Liver (tissue), 9 donors: Measurements from ENCODE around the gene CDHR2. TPM values are rescaled to one million over a fixed set of nuclear protein-coding genes. Genes with fewer than 3 reads are reported as not detected.
"Not testable (repeated sequence)": the region's sequence is repeated elsewhere in the genome, so short reads cannot be mapped to it uniquely, and the experiment has no call there.

ENCODE experiments used
- DNase-seq: peaks from one replicate; pipeline ENCODE4 v3.0.0-alpha.2; 2017; ENCODE audit warnings: low spot score
- H3K27ac ChIP-seq, 2 donors: one replicate each; pipeline ENCODE4 v1.7.0; 2013; ENCODE audit warnings: inconsistent platforms in 2 of 2, low read length in 2 of 2, control low read depth in 1 of 2, low read depth in 1 of 2, mild to moderate bottlenecking in 1 of 2
- H3K27me3 ChIP-seq, 4 donors: one replicate each; pipeline versions ENCODE4 v1.6.1 to v1.7.0; 2013; ENCODE audit warnings: low read length in 3 of 4, inconsistent platforms in 1 of 4, mild to moderate bottlenecking in 1 of 4, moderate library complexity in 1 of 4; ENCODE audit not compliant: control insufficient read depth in 4 of 4, insufficient read depth in 4 of 4
- H3K36me3 ChIP-seq, 4 donors: one replicate each; pipeline versions ENCODE4 v1.6.1 to v1.7.0; 2013; ENCODE audit warnings: low read length in 3 of 4, mild to moderate bottlenecking in 3 of 4, low read depth in 1 of 4, moderate library complexity in 1 of 4; ENCODE audit not compliant: control insufficient read depth in 4 of 4, insufficient read depth in 3 of 4
- H3K4me1 ChIP-seq, 4 donors: one replicate each; pipeline versions ENCODE4 v1.6.1 to v1.7.0; 2013; ENCODE audit warnings: low read length in 3 of 4, mild to moderate bottlenecking in 3 of 4, moderate library complexity in 1 of 4; ENCODE audit not compliant: control insufficient read depth in 4 of 4, insufficient read depth in 4 of 4
- H3K4me3 ChIP-seq, 3 donors: one replicate each; pipeline versions ENCODE4 v1.6.1 to v1.7.0; 2013; ENCODE audit warnings: low read length in 3 of 3, control low read depth in 1 of 3, low read depth in 1 of 3, mild to moderate bottlenecking in 1 of 3
- H3K9ac ChIP-seq, 2 donors: one replicate each; pipeline ENCODE4 v1.7.0; 2013; ENCODE audit warnings: low read length in 2 of 2, mild to moderate bottlenecking in 2 of 2, moderate library complexity in 2 of 2, control low read depth in 1 of 2, low read depth in 1 of 2
- H3K9me3 ChIP-seq, 4 donors: one replicate each; pipeline versions ENCODE4 v1.6.1 to v1.7.0; 2013; ENCODE audit warnings: low read length in 3 of 4; ENCODE audit not compliant: control insufficient read depth in 4 of 4
- GABPA ChIP-seq, 2 donors: IDR thresholded peaks in 1 of 2; conservative IDR thresholded peaks in 1 of 2; 2 replicates each; pipeline ENCODE4 v1.6.1; 2016; ENCODE audit warnings: antibody characterized with exemption in 2 of 2, mild to moderate bottlenecking in 1 of 2, moderate library complexity in 1 of 2
- HNF4A ChIP-seq, 2 donors: conservative IDR thresholded peaks; 2 replicates each; pipeline ENCODE4 v1.6.1; 2016; ENCODE audit warnings: antibody characterized with exemption in 2 of 2, mild to moderate bottlenecking in 2 of 2
- JUND ChIP-seq, 2 donors: IDR thresholded peaks; 2 replicates each; pipeline ENCODE4 v1.6.1; 2016; ENCODE audit warnings: antibody characterized with exemption in 2 of 2
- REST ChIP-seq: IDR thresholded peaks from 2 replicates; pipeline ENCODE4 v1.6.1; 2016; ENCODE audit warnings: antibody characterized with exemption, mild to moderate bottlenecking
- RXRA ChIP-seq, 2 donors: IDR thresholded peaks; 2 replicates each; pipeline ENCODE4 v1.6.1; 2017 to 2018; ENCODE audit warnings: antibody characterized with exemption in 2 of 2, mild to moderate bottlenecking in 1 of 2
- WGBS: extraction: QIAGEN DNeasy Blood & Tissue Kit; methylation state at CpG from one replicate; pipeline ENCODE4 v1.1.7; 2013; 5-methylcytosine and 5-hydroxymethylcytosine counted together
- polyA plus RNA-seq, 2 donors: library from polyadenylated mRNA; stranded (reverse) in 1 of 2; unstranded in 1 of 2; fragments of 200-250 nt in 1 of 2; fragments of >200 nt in 1 of 2; fragmentation: Nextera tagmentation in 1 of 2; extraction: Ambion mirVana in 1 of 2; gene quantifications; one replicate each; pipeline versions ENCODE4 v1.2.1 to v1.2.3, GENCODE V29; 2013 to 2015
- total RNA-seq, 2 donors: library from RNA; depleted of rRNA; stranded (reverse); fragments of >200 nt; gene quantifications; one replicate each; pipeline ENCODE4 v1.2.3, GENCODE V29; 2014
- donor health status: healthy.
- donor health status: healthy.
- donor health status: healthy.
- donor health status: healthy.
- donor health status: healthy.

The CDHR2 gene
- total and polyA plus RNA-seq, 4 donors = 8.8 to 23.8 (median 16.6) TPM

- no peak for TF ChIP-seq REST
Observed at GRCh38 chr5:176547802-176548201, 1.3 kb upstream of the CDHR2 start (continued).

DNA sequence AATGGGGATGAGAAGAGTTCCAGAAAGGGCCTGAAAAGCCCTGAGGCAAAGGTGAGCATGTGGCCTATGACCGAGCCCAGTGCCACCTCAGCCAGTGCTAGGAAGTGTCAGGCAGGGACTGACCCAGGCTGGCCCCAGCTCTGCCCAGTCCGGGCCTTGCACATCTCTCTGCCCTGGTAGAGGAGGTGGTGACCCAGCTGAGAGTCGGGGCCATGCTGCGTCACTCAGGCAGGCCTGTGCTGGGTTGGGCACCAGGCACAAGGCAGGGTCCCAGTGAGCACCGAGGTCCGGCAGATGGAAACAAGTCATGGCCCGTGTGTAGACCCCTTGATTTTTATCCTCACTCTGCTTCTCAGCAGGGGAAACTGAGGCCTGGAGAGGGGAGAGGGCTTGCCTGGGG, 729 bp downstream of the CDHR2 start:
- DNase-seq = no peak
- Histone ChIP-seq H3K4me3 (peak overlapping the region in 2 of 3 donors; percentile 5 to 33), H3K27me3 (no peaks in the 10 kb centered on the region), H3K9ac (no peak overlapping the region), H3K4me1 (peaks cover 0 to 18% (median 11%) of the 10 kb centered on the region in 4 donors), H3K9me3 (no peaks in the 10 kb centered on the region), H3K27ac (peak overlapping the region; percentile 29 to 47), H3K36me3 (no peaks in the 10 kb centered on the region)
- WGBS = 80% methylated on average over 7 of the region's 7 CpGs
- TF ChIP-seq HNF4A (conservative IDR thresholded peaks at IDR 0.05) (peak in 1 of 2 donors; percentile 16), RXRA (IDR thresholded peaks at IDR 0.05) (no peak)

- TF ChIP-seq JUND (IDR thresholded peaks at IDR 0.05) = no peak
- no peak for TF ChIP-seq REST
- no peak for TF ChIP-seq GABPA (IDR thresholded peaks at IDR 0.05 in 1 of 2, conservative IDR thresholded peaks at IDR 0.05 in 1 of 2)
- TF ChIP-seq HNF4A (conservative IDR thresholded peaks at IDR 0.05) = no peak
- DNase-seq = no peak
- Histone ChIP-seq H3K9me3 (no peaks in the 10 kb centered on the region), H3K4me1 (peaks cover 0 to 18% (median 11%) of the 10 kb centered on the region in 4 donors), H3K27ac (peak overlapping the region in 1 of 2 donors; percentile 47), H3K9ac (no peak overlapping the region), H3K36me3 (no peaks in the 10 kb centered on the region), H3K4me3 (no peak overlapping the region), H3K27me3 (no peaks in the 10 kb centered on the region)
- WGBS = 81% methylated on average over 16 of the region's 16 CpGs
Observed at GRCh38 chr5:176550275-176550831, 1.2 kb downstream of the CDHR2 start.

DNA sequence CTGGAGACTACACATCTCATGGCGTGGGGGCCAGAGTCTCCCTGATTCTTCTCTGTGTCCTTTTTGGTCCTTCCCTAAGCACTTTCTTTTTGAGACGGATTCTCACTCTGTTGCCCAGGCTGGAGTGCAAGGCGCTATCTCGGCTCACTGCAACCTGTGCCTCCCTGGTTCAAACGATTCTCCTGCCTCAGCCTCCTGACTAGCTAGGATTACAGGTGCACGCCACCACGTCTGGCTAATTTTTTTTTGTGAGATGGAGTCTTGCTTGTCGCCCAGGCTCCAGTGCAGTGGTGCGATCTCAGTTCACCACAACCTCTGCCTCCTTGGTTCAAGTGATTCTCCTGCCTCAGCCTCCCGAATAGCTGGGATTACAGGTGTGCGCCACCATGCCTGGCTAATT, 1.8 kb downstream of the CDHR2 start:
- 88% methylated on average over 11 of the region's 11 CpGs for WGBS
- H3K27me3 ChIP-seq, H3K4me3 ChIP-seq, H3K9me3 ChIP-seq, H3K36me3 ChIP-seq, H3K27ac ChIP-seq, H3K9ac ChIP-seq, DNase-seq: not testable (repeated sequence)
- peaks cover 0 to 18% (median 11%) of the 10 kb centered on the region in 4 donors for H3K4me1 ChIP-seq
